ENCODE data around the gene PLD4.

Gene PLD4

GRCh38 chr14:104976198-104977007 is 51.7 kb downstream of the PLD4 start:
- H3K4me3 ChIP-seq (ENCODE audit: low read depth, low read length) = no peak overlapping the region
- peak; percentile 85 for DNase-seq (ENCODE audit: low read depth)
- TF ChIP-seq CTCF (IDR thresholded peaks at IDR 0.05; ENCODE audit: control insufficient read depth, extremely low read depth, insufficient read depth) = peak; percentile 96

GRCh38 chr14:104977008-104977680 is 52.5 kb downstream of the PLD4 start:
- H3K4me3 ChIP-seq (ENCODE audit: low read depth, low read length) = peak overlapping the region; percentile 51
- DNase-seq (ENCODE audit: low read depth) = no peak
- TF ChIP-seq CTCF (IDR thresholded peaks at IDR 0.05; ENCODE audit: control insufficient read depth, extremely low read depth, insufficient read depth) = no peak

GRCh38 chr14:104977681-104978653 is 53.3 kb downstream of the PLD4 start, which contains the start of gene AHNAK2:
TSS of gene AHNAK2 (minus strand) at chr14:104978374. CDS start at chr14:104978237, 137 bp downstream.
- DNase-seq (ENCODE audit: low read depth) = peak; percentile 36
- no peak for TF ChIP-seq CTCF (IDR thresholded peaks at IDR 0.05; ENCODE audit: control insufficient read depth, extremely low read depth, insufficient read depth)
- peak within 1 kb of the TSS; percentile 51 for H3K4me3 ChIP-seq (ENCODE audit: low read depth, low read length)

- peak overlapping the region; percentile 28; the same call in 1 of the 2 replicates for H3K4me3 ChIP-seq (ENCODE audit: low read depth, low read length)
- DNase-seq (ENCODE audit: low read depth) = no peak
- TF ChIP-seq CTCF (IDR thresholded peaks at IDR 0.05; ENCODE audit: control insufficient read depth, extremely low read depth, insufficient read depth) = no peak
Observed at GRCh38 chr14:104978746-104979691, 54.3 kb downstream of the PLD4 start.

- DNase-seq (ENCODE audit: low read depth) = peak; percentile 56
- 0 out of 2 replicates have a peak, but pooled peaks have one; percentile 8 for TF ChIP-seq CTCF (IDR thresholded peaks at IDR 0.05; ENCODE audit: control insufficient read depth, extremely low read depth, insufficient read depth)
- no peak overlapping the region for H3K4me3 ChIP-seq (ENCODE audit: low read depth, low read length)
Observed at GRCh38 chr14:104979758-104980610, 55.3 kb downstream of the PLD4 start.
